T-helper 1 cell treated with Interleukin-12 subunit alpha and Interleukin-12 subunit beta and Interleukin-4 antibody, amounts not matched to agents 30 μg/mL and 1 μg/mL, for 36 hours (primary cell): Measurements from ENCODE around the gene KYNU.
"Not testable (repeated sequence)": the region's sequence is repeated elsewhere in the genome, so short reads cannot be mapped to it uniquely, and the experiment has no call there.

Experiments
- H3K27ac Mint-ChIP-seq: one replicate; pipeline ENCODE4 v1.8.0; 2021; ENCODE audit warnings: mild to moderate bottlenecking, mixed read lengths
- H3K27me3 Mint-ChIP-seq: one replicate; pipeline ENCODE4 v1.8.0; 2021; ENCODE audit warnings: low read depth, mixed read lengths
- H3K36me3 Mint-ChIP-seq: one replicate; pipeline ENCODE4 v1.8.0; 2021; ENCODE audit warnings: low read depth, mixed read lengths
- H3K4me1 Mint-ChIP-seq: one replicate; pipeline ENCODE4 v1.8.0; 2021; ENCODE audit warnings: low read depth, mixed read lengths
- H3K4me3 Mint-ChIP-seq: one replicate; pipeline ENCODE4 v1.8.0; 2021; ENCODE audit warnings: mild to moderate bottlenecking, moderate library complexity, mixed read lengths
- H3K9me3 Mint-ChIP-seq: one replicate; pipeline ENCODE4 v1.8.0; 2021; ENCODE audit warnings: mixed read lengths

KYNU gene

DNA sequence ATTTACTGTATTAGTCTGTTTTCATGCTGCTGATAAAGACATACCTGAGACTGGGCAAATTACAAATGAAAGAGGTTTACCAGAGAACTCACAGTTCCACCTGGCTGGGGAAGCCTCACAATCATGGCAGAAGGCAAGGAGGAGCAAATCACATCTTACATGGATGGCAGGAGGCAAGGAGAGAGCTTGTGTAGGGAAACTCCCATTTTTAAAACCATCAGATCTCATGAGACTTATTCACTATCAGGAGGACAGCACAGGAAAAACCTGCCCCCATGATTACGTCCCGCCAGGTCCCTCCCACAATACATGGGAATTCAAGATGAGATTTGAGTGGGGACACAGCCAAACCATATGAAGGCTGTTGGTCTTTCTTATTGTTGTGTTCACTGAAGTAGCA lies 72.9 kb downstream of the KYNU start:
- H3K4me1 Mint-ChIP-seq, H3K9me3 Mint-ChIP-seq, H3K27ac Mint-ChIP-seq, H3K27me3 Mint-ChIP-seq, H3K36me3 Mint-ChIP-seq, H3K4me3 Mint-ChIP-seq: not testable (repeated sequence)

DNA sequence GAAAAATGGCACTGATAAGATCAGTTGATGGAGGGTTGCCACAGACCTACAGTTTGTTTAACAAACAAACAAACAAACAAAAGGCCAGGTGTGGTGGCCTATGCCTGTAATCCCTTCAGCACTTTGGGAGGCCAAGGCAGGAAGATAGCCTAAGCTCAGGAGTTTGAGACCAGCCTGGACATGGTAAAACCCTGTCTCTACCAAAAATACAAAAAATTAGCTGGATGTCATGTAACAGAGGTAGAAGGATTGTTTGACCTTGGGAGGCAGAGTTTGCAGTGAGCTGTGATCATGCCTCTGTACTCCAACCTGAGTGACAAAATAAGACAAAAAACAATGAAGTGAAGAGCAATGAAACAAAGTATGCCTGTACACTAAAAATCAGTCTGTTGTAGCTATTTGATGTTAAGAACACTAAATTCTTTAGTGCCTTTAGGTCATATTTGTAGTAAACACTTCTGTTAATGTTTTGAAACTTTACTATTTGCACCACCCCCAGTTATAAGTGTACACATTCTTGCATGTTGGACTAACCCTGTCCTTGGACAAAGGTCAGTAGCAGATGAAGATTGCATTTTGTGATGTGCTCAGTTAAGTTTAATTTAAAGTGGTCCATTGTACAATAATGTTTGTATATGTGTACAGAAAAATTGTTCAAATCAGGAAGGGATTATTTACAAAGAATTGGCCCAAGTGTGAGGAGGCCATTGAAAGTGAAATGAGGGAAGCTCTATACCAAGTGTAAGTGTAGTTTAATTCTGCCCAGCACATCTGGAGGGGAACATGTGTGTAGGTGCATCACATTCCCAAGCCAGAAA lies 73.9 kb downstream of the KYNU start:
- H3K27me3 Mint-ChIP-seq, result peaks cover 3% of the 10 kb centered on the region
- H3K27ac Mint-ChIP-seq, result no peak overlapping the region
- no peak overlapping the region for H3K4me3 Mint-ChIP-seq
- H3K36me3 Mint-ChIP-seq, result no peaks in the 10 kb centered on the region
- no peaks in the 10 kb centered on the region for H3K4me1 Mint-ChIP-seq
- no peaks in the 10 kb centered on the region for H3K9me3 Mint-ChIP-seq

DNA sequence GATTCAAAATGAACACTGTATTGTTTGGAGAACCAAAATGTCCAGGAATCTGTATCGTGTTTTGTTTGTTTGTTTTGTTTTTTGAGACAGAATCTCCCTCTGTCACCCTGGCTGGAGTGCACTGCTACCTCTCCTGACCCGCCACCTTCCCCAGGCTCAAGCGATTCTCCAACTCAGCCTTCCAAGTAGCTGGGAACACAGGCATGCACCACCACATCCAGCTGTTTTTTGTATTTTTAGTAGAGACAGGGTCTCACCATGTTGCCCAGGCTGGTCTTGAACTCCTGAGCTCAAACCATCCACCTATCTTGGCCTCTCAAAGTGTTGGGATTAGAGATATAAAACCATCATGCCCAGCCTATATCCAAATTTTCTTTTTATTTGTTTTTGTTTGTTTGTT lies 74.6 kb downstream of the KYNU start:
- H3K4me1 Mint-ChIP-seq, result no peaks in the 10 kb centered on the region
- peaks cover 3% of the 10 kb centered on the region for H3K27me3 Mint-ChIP-seq
- no peaks in the 10 kb centered on the region for H3K36me3 Mint-ChIP-seq

DNA sequence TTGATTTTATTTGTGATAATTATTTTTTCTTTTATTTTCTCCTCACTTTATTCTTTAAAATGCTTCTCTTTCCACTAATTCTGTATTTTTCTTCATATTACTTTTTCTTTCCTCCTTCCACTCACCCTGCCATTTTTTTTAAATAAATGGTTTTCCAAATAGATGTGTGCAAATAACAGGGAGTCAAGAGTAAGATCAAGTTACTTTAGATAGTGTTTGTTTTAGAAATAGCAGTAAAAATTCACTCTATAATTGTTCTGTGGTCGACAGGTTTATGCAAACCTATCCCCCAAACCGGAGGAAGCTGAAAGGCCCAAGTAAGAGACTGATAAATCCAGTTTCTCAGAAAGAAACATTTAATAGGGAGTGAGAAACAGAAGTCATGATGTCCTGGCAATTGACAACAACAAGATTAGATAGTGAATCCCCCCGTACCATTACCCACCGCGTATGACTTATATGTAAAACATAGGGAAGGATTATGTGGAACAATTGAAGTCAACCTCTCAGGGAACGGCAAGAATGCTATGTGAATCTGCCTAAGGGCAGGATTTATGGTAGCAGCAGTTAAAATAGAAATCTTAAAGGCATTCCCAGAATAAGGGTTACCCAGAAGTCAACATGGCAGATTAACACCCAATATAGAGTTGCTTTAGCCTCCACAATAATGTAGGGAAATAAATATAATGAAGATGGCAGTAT lies 75.5 kb downstream of the KYNU start:
- H3K27ac Mint-ChIP-seq, result no peak overlapping the region
- H3K4me1 Mint-ChIP-seq, result no peaks in the 10 kb centered on the region
- no peaks in the 10 kb centered on the region for H3K36me3 Mint-ChIP-seq
- peaks cover 3% of the 10 kb centered on the region for H3K27me3 Mint-ChIP-seq
- no peaks in the 10 kb centered on the region for H3K9me3 Mint-ChIP-seq
- no peak overlapping the region for H3K4me3 Mint-ChIP-seq

More for the DNA sequence above, 74.6 kb downstream of the KYNU start:
- H3K9me3 Mint-ChIP-seq, result no peaks in the 10 kb centered on the region
- H3K4me3 Mint-ChIP-seq, result no peak overlapping the region
- H3K27ac Mint-ChIP-seq, result no peak overlapping the region

DNA sequence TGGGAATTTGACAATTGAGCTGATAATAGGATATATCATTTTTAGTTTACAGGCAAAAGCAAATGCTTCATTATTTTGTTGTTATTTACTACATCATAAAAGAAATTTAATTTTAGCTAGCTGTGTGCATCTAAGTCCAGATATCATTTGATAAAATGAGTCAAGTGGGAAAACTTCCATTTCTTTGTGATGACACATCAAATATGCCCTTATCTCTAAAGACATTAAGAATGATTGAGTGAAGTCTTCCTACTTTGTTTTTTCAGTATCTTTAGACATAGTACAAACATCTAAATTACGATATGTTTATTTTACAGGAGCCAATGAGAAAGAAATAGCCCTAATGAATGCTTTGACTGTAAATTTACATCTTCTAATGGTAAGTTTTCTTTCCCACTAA lies 77.0 kb downstream of the KYNU start:
- no peak overlapping the region for H3K4me3 Mint-ChIP-seq
- no peak overlapping the region for H3K27ac Mint-ChIP-seq
- H3K27me3 Mint-ChIP-seq, result peaks cover 3% of the 10 kb centered on the region
- H3K9me3 Mint-ChIP-seq, result no peaks in the 10 kb centered on the region
- H3K4me1 Mint-ChIP-seq, result no peaks in the 10 kb centered on the region
- H3K36me3 Mint-ChIP-seq, result no peaks in the 10 kb centered on the region

DNA sequence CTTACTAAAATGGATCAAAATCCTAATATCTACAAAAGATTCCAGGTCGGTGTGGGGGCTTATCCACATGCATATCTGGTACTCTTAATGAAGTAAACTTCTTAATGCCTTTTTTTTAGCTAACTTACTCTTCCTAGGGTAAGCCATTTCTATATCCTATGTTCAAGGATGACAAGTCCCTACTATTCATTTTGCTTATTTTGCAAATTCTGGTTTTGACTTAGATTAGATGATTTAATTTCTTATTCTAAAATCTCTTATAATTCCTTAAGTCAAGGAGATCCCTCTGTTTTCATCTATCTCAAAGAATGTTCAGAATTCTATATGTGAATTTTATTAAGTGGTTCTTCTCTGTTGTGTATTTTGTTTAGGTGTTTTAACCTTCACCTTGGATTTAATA lies 79.7 kb downstream of the KYNU start:
- Mint-ChIP-seq H3K4me3 (no peak overlapping the region), H3K27ac (no peak overlapping the region), H3K27me3 (peaks cover 3% of the 10 kb centered on the region), H3K9me3 (no peaks in the 10 kb centered on the region), H3K36me3 (no peaks in the 10 kb centered on the region), H3K4me1 (no peaks in the 10 kb centered on the region)

DNA sequence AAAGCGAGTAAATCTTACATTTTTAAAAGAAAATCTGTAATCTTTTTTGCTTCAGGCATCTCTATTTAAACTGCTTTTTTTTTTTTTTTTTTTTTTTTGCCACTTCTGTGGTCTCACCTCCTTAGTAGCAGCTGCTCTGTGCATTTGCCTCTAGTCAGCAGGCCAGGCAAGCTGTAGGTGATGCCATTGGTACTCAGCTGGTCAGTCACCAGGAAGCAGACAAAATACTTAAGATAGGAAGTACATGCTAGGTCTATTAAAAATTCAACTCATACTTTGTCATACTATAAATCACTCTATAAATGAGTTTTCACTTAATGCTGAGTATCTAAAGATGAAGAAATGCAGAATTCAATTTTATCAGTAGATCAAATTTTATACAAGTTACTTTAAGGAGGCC lies 83.7 kb downstream of the KYNU start:
- no peak overlapping the region for H3K4me3 Mint-ChIP-seq
- H3K27me3 Mint-ChIP-seq, result no peaks in the 10 kb centered on the region
- H3K36me3 Mint-ChIP-seq, result no peaks in the 10 kb centered on the region
- H3K27ac Mint-ChIP-seq, result no peak overlapping the region
- no peaks in the 10 kb centered on the region for H3K4me1 Mint-ChIP-seq
- H3K9me3 Mint-ChIP-seq, result peaks cover 4% of the 10 kb centered on the region

DNA sequence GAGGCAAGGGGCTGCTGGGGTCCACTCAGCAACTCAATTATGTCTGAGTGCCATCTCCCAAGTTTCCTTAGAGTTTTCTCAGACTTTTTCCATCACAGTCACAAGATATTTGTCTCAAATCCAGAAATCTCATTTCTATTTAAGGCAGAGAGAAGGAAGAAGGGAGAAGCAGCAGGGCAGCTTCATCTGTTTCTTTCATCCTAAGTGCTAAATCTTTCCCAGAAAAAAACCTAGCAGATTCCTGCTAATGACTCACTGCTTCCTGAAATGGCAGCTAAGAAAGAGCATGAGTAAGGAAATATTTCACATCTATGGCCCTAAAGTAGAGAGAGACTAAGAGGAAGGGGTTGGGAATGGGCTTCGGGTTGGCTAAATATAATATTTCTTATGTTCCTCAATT lies 88.0 kb downstream of the KYNU start:
- Mint-ChIP-seq H3K4me1 (no peaks in the 10 kb centered on the region), H3K36me3 (no peaks in the 10 kb centered on the region), H3K27ac (no peak overlapping the region), H3K9me3 (peaks cover 4% of the 10 kb centered on the region), H3K4me3 (no peak overlapping the region), H3K27me3 (no peaks in the 10 kb centered on the region)

DNA sequence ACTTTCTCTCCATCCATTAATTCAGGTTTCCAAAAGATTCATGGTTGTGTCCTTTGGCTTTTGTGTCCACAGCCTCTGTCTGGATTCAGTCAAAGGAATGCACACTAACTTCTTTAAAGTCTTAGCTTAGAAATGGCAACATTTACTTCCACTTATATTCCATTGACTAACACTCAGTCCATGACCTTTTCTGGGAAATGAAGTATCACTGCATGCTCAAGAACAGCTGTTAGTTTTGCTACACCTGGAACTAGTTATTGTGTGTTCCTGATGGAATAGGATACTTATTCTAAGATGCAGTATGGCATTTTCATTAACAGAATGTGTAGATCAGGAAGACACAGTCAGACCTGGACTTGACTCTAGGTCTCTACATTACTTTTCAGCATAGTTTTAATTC lies 88.8 kb downstream of the KYNU start:
- Mint-ChIP-seq H3K36me3 (no peaks in the 10 kb centered on the region), H3K27me3 (no peaks in the 10 kb centered on the region), H3K4me1 (no peaks in the 10 kb centered on the region), H3K27ac (no peak overlapping the region), H3K9me3 (peaks cover 4% of the 10 kb centered on the region), H3K4me3 (no peak overlapping the region)

DNA sequence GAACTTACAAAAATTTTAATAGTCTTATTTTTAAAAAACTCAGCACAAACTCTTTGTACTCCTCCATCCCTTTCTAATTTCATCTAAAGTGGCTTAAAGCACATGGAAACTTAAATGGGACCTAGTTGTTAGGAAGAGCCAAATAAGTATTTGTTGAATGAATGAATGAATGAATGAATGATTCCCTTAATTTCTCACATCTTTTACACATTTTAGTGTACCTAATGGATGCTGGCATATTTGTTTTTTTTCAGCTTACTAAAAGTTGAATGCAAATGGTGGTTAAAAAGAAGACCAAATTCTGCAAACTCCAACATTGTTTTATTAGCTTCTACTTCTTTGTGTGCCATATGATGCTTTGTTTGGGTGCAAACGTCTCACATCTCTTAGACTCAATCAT lies 89.6 kb downstream of the KYNU start:
- no peak overlapping the region for H3K27ac Mint-ChIP-seq
- no peaks in the 10 kb centered on the region for H3K36me3 Mint-ChIP-seq
- H3K27me3 Mint-ChIP-seq, result peaks cover under 1% of the 10 kb centered on the region
- H3K4me1 Mint-ChIP-seq, result no peaks in the 10 kb centered on the region
- H3K9me3 Mint-ChIP-seq, result peaks cover 4% of the 10 kb centered on the region
- no peak overlapping the region for H3K4me3 Mint-ChIP-seq

DNA sequence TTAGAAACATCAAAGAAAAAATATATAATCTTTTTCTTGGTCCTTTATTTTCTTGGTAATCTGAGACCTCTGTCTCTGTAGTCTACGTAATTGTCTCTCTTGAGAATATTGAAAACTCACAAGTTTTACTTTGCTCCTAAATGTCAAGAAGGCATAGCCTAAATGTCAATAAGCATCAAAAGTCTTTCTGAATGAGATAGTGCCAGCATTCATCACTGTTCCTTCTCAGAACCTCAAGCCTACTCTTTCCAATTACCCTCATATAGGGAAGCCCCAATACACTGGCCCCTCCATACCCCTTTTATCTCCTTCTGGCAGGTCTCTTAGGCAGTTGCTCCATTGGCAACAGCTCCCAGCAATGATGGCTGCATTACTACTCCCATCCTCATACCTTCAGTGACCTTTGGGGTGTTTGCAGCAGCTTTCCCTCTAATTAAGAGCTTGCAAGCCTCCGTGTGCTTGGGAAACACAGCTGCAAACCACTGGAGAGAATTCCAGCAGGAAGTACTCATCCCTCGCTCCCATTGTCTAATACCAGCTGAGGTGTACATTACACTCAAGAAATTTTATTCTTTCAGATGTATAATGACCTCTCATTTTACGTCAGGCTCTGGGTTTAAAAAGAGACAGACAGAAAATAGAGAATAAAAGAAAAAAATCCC lies 95.8 kb downstream of the KYNU start:
- Mint-ChIP-seq H3K27ac (no peak overlapping the region), H3K36me3 (no peaks in the 10 kb centered on the region), H3K9me3 (no peaks in the 10 kb centered on the region), H3K4me1 (no peaks in the 10 kb centered on the region), H3K4me3 (no peak overlapping the region), H3K27me3 (peaks cover 7% of the 10 kb centered on the region)

DNA sequence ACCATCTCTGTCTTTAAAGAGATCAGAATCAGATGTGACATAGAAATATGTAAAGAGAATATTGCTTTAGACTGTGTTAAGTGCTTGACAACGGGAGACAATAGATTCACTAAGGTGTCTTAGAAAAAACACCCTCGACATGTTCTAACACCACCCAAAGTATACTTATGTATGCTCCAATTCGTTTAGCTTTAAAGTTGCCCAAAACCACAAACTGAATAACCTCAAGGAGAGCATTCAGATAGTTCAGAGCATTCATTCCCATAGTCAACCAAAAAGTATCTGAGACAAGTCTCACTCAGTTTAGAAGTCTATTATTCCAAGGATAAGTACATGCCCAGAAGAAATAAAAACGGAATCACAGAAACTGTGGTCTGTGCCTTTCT lies 96.4 kb downstream of the KYNU start:
- no peaks in the 10 kb centered on the region for H3K9me3 Mint-ChIP-seq
- H3K36me3 Mint-ChIP-seq, result no peaks in the 10 kb centered on the region
- H3K4me1 Mint-ChIP-seq, result no peaks in the 10 kb centered on the region
- peaks cover 7% of the 10 kb centered on the region for H3K27me3 Mint-ChIP-seq
- no peak overlapping the region for H3K4me3 Mint-ChIP-seq
- no peak overlapping the region for H3K27ac Mint-ChIP-seq

DNA sequence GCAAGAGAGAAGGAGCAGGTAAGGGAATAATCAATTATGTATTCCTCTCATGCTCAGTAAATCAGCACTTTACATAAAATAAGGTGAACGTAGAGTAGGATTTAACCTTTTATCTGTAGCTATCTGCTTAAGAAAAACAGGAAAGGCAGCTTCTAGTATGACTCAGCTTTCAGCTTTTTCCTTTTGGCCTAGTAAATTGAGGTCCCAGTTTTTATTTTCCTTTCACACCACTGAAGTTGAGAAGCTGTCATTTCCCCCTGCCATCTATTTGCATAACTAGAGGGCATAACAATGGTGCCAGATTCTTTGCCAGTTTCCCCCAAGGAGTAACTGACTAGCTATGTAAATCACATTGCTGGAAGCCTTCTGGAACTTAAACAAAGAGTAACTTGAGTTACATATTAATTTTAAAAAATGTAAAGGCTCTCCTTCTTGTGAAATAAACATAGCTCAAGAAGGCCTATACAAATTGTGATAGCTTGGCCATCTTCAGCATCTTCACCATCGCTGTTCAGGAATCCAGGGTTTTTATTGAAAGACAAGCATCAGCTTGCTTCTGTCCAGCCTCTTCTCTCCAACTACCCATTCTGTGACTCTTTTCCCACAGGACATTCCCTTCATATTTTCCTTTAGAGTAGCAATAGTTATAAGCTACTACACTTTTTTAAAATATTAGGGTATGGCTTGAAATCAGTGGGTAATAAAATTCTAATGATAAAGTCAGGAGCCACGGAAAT lies 97.0 kb downstream of the KYNU start:
- no peaks in the 10 kb centered on the region for H3K36me3 Mint-ChIP-seq
- no peaks in the 10 kb centered on the region for H3K4me1 Mint-ChIP-seq
- peaks cover 7% of the 10 kb centered on the region for H3K27me3 Mint-ChIP-seq
- no peak overlapping the region for H3K27ac Mint-ChIP-seq
- H3K9me3 Mint-ChIP-seq, result no peaks in the 10 kb centered on the region
- H3K4me3 Mint-ChIP-seq, result no peak overlapping the region

DNA sequence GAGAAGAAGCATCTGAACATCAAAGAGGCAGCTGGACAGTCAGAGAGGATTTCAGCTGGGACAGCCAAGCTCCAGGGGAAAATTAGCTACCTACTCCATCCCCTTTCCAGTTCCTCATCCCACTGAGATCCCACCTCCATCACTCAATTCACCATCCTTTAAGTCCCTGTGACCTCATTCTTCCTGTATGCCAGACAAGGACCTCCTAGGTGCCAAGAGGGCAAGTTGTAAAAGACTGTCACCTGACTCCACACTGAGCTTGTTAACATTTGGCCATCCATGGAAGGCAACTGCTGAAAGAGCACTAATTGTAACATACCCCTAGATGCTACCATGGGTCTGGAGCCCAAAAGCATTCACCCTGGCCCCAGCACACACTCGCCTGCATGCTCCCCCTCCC lies 97.8 kb downstream of the KYNU start:
- Mint-ChIP-seq H3K4me1 (no peaks in the 10 kb centered on the region), H3K36me3 (no peaks in the 10 kb centered on the region), H3K27me3 (peaks cover 7% of the 10 kb centered on the region), H3K9me3 (no peaks in the 10 kb centered on the region), H3K27ac (no peak overlapping the region), H3K4me3 (no peak overlapping the region)
